Upper lobe of right lung (tissue), 1 donor: ENCODE data around the gene PDYN. TPM values are rescaled to one million over a fixed set of nuclear protein-coding genes. Genes with fewer than 3 reads are reported as not detected.

Experiments
- ATAC-seq: fragments of 200-7000 bp; cut with Tn5 transposase; one replicate; pipeline ENCODE4 v1.9.1; 2020; ENCODE audit warnings: mild to moderate bottlenecking, moderate library complexity
- DNase-seq: peaks from one replicate; pipeline ENCODE4 v3.0.0-alpha.2; 2020
- H3K27ac ChIP-seq: fragments of 200-600 bp; one replicate; pipeline ENCODE4 v1.8.0; 2022
- H3K27me3 ChIP-seq: fragments of 200-600 bp; one replicate; pipeline ENCODE4 v1.8.0; 2022; ENCODE audit warnings: mild to moderate bottlenecking
- H3K36me3 ChIP-seq: fragments of 200-600 bp; one replicate; pipeline ENCODE4 v1.8.0; 2022
- H3K4me1 ChIP-seq: fragments of 200-600 bp; one replicate; pipeline ENCODE4 v1.8.0; 2022
- H3K4me3 ChIP-seq: fragments of 200-600 bp; one replicate; pipeline ENCODE4 v1.8.0; 2022; ENCODE audit warnings: mild to moderate bottlenecking
- H3K9me3 ChIP-seq: fragments of 200-600 bp; one replicate; pipeline ENCODE4 v1.8.0; 2022
- CTCF ChIP-seq: fragments of 200-600 bp; IDR thresholded peaks from one replicate; pipeline ENCODE4 v1.8.0; 2022; ENCODE audit warnings: antibody characterized with exemption
- intact Hi-C: fragments of 100-400 bp; cut with DNase I; formaldehyde crosslinking; loops from one replicate; pipeline ENCODE4 v1.11.0; 2022
- total RNA-seq: library from RNA; stranded (reverse); fragmentation: NEBNext Ultra II Directional; extraction: Animal tissue kit (Norgen Biotek cat#: 25700); gene quantifications from one replicate; pipeline ENCODE4 v1.2.1, GENCODE V29; 2021
- donor health status: DM: no; HTN: yes; CAD: no; lungs with severe emphysema.

The PDYN gene
- total RNA-seq, 1 donor from 2014 or later: not detected

DNA sequence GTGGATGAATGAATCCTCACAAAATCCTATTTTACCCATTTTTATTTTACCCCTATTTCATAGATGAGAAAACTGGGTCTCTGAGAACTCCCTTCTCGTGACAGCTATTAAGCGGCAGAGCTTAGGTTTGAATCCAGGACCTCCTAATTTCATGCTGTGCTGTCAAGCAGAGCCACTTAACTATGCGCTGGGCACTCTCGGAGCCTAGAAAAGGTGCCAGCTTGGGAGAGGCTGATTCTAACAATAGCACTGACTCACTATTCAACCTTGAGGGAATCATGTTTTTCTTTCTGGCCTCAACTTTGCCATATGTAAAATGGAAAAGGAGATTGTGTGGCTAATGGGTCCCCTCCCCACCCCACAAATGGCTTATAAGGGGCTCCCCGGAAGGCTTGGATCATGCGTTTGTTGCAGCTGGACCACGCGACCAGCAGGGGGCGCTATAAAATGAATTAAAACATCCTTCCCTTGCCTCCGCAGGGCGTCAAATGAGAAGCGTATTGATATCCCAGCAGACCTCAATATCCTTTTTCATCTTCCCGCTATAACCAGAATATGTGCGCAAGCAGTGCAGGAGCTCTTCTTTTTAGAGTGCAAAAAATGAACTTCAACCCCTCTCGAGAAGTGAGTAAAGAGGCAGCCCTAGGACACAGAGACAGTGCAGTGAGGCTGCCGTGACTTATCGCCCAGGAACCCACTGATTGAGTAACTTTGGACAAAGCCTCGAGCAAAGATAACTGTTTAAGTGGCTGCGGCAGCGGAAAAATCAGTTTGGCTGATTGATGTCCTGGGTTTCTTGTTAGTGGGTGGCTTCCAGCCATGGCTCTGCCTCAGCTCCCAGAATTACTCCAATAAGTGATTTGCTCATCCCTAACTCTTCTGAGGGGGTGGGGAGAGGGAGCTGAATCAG lies 12.8 kb upstream of the PDYN start:
- no peak for DNase-seq
- TF ChIP-seq CTCF: peak; percentile 69

GRCh38 chr20:2005831-2006426 lies 12.1 kb upstream of the PDYN start:
- intact Hi-C loops: no loop called here
- H3K27ac ChIP-seq: no peak overlapping the region
- no peak for TF ChIP-seq CTCF
- no peaks in the 10 kb centered on the region for H3K4me1 ChIP-seq
- DNase-seq: peak; percentile 78
- peaks cover 75% of the 10 kb centered on the region for H3K27me3 ChIP-seq
- no peaks in the 10 kb centered on the region for H3K9me3 ChIP-seq
- no peaks in the 10 kb centered on the region for H3K36me3 ChIP-seq
- H3K4me3 ChIP-seq: no peak overlapping the region
- ATAC-seq: peak; percentile 61

More for the DNA sequence above, 12.8 kb upstream of the PDYN start:
- peak; percentile 60 for ATAC-seq
- Histone ChIP-seq H3K36me3 (no peaks in the 10 kb centered on the region), H3K9me3 (no peaks in the 10 kb centered on the region), H3K4me3 (no peak overlapping the region), H3K27ac (no peak overlapping the region), H3K27me3 (peaks cover 75% of the 10 kb centered on the region), H3K4me1 (no peaks in the 10 kb centered on the region)
- intact Hi-C loops: no loop called here

- intact Hi-C loops: no loop called here
- Histone ChIP-seq H3K27me3 (peaks cover 70% of the 10 kb centered on the region), H3K36me3 (no peaks in the 10 kb centered on the region), H3K27ac (no peak overlapping the region), H3K9me3 (no peaks in the 10 kb centered on the region), H3K4me3 (no peak overlapping the region), H3K4me1 (no peaks in the 10 kb centered on the region)
- no peak for TF ChIP-seq CTCF
- DNase-seq: no peak
- no peak for ATAC-seq
Observed at GRCh38 chr20:2005359-2005758, 11.5 kb upstream of the PDYN start.

DNA sequence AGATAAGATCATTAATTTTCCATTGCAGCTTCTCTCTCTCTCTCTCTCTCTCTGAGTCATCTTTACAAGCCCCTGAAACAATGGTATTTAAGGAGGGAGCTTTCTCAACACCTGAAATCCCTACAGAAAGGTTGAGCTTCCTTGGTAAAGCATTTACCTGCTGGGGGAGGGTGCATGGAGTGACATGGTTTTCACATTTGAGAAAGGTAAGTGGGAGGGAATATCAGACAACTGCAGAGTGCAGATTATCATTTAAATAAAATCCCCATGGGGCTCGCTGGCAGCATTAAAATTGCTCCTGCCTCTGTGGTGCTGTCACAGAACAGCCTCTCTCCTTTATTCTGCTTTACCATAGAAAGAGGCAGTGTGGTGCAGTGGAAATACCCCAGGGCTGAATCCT lies 10.3 kb upstream of the PDYN start:
- Histone ChIP-seq H3K4me3 (no peak overlapping the region), H3K4me1 (no peaks in the 10 kb centered on the region), H3K27me3 (peaks cover 63% of the 10 kb centered on the region), H3K9me3 (no peaks in the 10 kb centered on the region), H3K27ac (no peak overlapping the region), H3K36me3 (no peaks in the 10 kb centered on the region)
- TF ChIP-seq CTCF: no peak
- intact Hi-C loops: no loop called here
- ATAC-seq (no peak), DNase-seq (no peak)

DNA sequence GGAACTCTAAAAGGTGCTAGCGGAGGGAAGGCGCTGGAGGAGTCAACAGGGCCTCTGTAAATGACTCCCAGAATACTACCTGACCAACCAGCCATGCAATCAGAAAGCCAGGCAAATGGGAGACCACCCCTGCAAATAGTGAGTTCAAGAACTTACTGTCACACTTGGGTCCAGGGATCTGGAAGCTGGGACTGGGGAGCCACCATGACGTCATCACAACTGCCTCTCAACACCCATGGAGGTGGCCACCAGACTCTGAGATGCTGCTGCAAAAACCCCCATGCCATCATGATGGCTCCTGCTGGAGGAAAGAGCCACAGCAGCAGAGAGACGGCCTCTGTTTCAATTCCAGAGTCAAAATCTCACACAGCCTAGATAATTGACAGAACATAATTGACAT lies 8.5 kb upstream of the PDYN start:
- no peaks in the 10 kb centered on the region for H3K9me3 ChIP-seq
- no peak for DNase-seq
- H3K36me3 ChIP-seq: no peaks in the 10 kb centered on the region
- H3K27me3 ChIP-seq: peaks cover 52% of the 10 kb centered on the region
- no peak for TF ChIP-seq CTCF
- ATAC-seq: no peak
- intact Hi-C loops: no loop called here
- no peak overlapping the region for H3K4me3 ChIP-seq
- no peak overlapping the region for H3K27ac ChIP-seq
- no peaks in the 10 kb centered on the region for H3K4me1 ChIP-seq
